ENCODE results near the gene CDK16. TPM values are rescaled to one million over a fixed set of nuclear protein-coding genes. Genes with fewer than 3 reads are reported as not detected.

CDK16 gene
- polyA plus RNA-seq (2012; rRNA removed), result 115 and 116 TPM in 2 replicates
- 64.3 and 83.1 TPM in 2 replicates for polyA plus RNA-seq (2012; cell fraction: cytosol; rRNA removed)
- 213 and 232 TPM in 2 replicates for polyA plus RNA-seq (2012; cell fraction: nucleus; rRNA removed)

DNA sequence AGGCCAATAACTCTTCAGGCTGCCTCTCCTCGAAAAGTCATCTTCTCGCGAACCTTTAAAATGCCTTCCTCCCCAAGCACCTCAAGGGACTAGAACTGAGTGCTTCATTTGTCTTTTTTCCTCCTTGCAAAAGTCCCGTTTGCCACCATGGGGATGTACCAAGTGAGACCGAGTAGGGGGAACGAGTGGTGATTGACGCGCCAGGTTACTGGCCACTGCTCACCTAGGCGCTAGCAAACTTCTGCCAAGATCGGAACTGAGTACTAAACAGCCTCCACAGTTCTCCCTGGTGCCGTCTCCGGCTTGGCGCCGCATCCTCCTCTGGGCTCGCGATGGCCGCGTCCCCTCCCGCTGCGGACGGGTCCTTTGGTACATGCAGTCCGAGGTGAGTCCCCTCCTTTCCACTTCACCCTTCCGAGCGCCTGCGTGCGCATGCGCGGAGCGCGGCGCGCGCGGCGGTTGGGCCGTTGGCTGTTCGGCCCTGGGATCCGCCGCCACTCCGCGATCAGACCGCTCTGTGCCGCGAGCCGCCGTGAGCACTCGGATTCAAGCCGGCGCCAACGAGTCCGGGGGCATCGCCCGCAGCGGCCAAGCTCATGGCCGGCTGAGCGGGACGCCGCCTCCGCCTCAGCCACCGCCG lies at the start of gene CDK16:
Gene CDK16 (plus strand): TSS at position 402 of the 640 bp plus-strand sequence. CDS start 4,877 bp downstream, outside the sequence.
- Histone ChIP-seq H3K4me3 (ENCODE audit: low read depth in 2 of 2, low read length in 1 of 2) (peak within 1 kb of the TSS; percentile 88 to 90), H2AFZ (ENCODE audit: low read depth) (peak within 1 kb of the TSS; percentile 84), H3F3A (replicated peaks; ENCODE audit: insufficient read depth) (peaks cover 21% of the 10 kb centered on the region), H3K4me2 (peak within 1 kb of the TSS; percentile 98), H3K27ac (ENCODE audit: low read depth in 2 of 2, low read length in 1 of 2) (peak within 1 kb of the TSS; percentile 92 to 96), H3K9me3 (no peaks in the 10 kb centered on the region), H3K9me2 (no peaks in the 10 kb centered on the region), H3K9ac (peak within 1 kb of the TSS; percentile 95), H3K36me3 (replicated peaks in 1 of 2; ENCODE audit: control insufficient read depth in 1 of 2, insufficient read depth in 2 of 2, low read length in 1 of 2) (peaks cover 16 to 32% of the 10 kb centered on the region in 2 experiments), H4K20me1 (ENCODE audit: insufficient read depth) (peaks cover 52% of the 10 kb centered on the region), H3K27me3 (ENCODE audit: insufficient read depth) (no peaks in the 10 kb centered on the region), H3K4me1 (ENCODE audit: control insufficient read depth in 1 of 2, insufficient read depth in 2 of 2, low read depth in 1 of 2, low read length in 1 of 2) (peaks cover 7 to 28% of the 10 kb centered on the region in 2 experiments; a peak in 3 of 4 replicates), H3K79me2 (ENCODE audit: insufficient read depth) (peaks cover 49% of the 10 kb centered on the region)
- peak; percentile 96 for DNase-seq
- 0% methylated on average over 35 of the region's 61 CpGs for WGBS (ENCODE audit: low lambda C conversion rate)
- POLR2A ChIA-PET, result interaction anchor here (0.6 to 1.5 kb wide), 5 partner anchors 13 to 166 kb away, joined by 3 to 10 read pairs (median 3); partner anchors contain the start of gene USP11
- CTCF ChIA-PET, result interaction anchor here (1.0 kb wide), 1 partner anchor 13 kb away, joined by 3 read pairs; no protein-coding TSS in a partner anchor
- TF ChIP-seq MEF2A (IDR thresholded peaks at IDR 0.05; ENCODE audit: borderline replicate concordance, low read depth) (no peak), POLR2AphosphoS5 (IDR thresholded peaks at IDR 0.05; ENCODE audit: low read depth, low read length) (no peak), NRF1 (IDR thresholded peaks at IDR 0.05; ENCODE audit: low read depth, low read length) (peak; percentile 89), TAF1 (IDR thresholded peaks at IDR 0.05; ENCODE audit: borderline replicate concordance, low read depth, low read length) (peak; percentile 79), YY1 (IDR thresholded peaks at IDR 0.05; ENCODE audit: low read depth) (peak; percentile 40), EP300 (IDR thresholded peaks at IDR 0.05; ENCODE audit: borderline replicate concordance in 1 of 2, low read depth in 1 of 2, low read length in 1 of 2) (peak in 1 of 2 experiments; percentile 21; a peak in 1 of 4 replicates), RFX5 (IDR thresholded peaks at IDR 0.05; ENCODE audit: low read length) (no peak)
- TF ChIP-seq, protein P1, sequence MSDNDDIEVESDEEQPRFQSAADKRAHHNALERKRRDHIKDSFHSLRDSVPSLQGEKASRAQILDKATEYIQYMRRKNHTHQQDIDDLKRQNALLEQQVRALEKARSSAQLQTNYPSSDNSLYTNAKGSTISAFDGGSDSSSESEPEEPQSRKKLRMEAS (IDR thresholded peaks at IDR 0.05; ENCODE audit: low read depth), result peak; percentile 47; the same call in 1 of the 2 replicates

DNA sequence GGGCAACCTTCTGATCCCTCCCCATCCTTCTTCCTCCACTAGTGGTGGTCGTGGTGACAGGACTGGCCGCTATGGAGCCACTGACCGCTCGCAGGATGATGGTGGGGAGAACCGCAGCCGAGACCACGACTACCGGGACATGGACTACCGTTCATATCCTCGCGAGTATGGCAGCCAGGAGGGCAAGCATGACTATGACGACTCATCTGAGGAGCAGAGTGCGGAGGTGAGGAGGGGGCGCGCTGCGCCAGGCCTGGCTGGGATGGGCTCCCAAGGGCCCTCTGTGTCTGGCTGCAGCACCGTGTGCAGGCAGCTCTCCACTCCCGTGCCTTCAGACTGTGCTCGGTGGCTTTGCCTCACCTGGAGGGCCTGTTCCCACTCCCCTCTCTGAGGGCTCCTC lies 49.2 kb upstream of the CDK16 start:
- CTCF ChIA-PET, result no interaction called here
- DNase-seq, result peak; percentile 7
- TF ChIP-seq, protein P2, sequence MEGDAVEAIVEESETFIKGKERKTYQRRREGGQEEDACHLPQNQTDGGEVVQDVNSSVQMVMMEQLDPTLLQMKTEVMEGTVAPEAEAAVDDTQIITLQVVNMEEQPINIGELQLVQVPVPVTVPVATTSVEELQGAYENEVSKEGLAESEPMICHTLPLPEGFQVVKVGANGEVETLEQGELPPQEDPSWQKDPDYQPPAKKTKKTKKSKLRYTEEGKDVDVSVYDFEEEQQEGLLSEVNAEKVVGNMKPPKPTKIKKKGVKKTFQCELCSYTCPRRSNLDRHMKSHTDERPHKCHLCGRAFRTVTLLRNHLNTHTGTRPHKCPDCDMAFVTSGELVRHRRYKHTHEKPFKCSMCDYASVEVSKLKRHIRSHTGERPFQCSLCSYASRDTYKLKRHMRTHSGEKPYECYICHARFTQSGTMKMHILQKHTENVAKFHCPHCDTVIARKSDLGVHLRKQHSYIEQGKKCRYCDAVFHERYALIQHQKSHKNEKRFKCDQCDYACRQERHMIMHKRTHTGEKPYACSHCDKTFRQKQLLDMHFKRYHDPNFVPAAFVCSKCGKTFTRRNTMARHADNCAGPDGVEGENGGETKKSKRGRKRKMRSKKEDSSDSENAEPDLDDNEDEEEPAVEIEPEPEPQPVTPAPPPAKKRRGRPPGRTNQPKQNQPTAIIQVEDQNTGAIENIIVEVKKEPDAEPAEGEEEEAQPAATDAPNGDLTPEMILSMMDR (IDR thresholded peaks at IDR 0.05), result no peak
- TF ChIP-seq SMC3 (IDR thresholded peaks at IDR 0.05; ENCODE audit: low read depth, low read length) (no peak), RFX5 (IDR thresholded peaks at IDR 0.05; ENCODE audit: low read length) (no peak), CHD2 (IDR thresholded peaks at IDR 0.05; ENCODE audit: low read length, partially characterized antibody) (no peak), GABPA (IDR thresholded peaks at IDR 0.05; ENCODE audit: low read depth) (no peak), JUND (IDR thresholded peaks at IDR 0.05) (no peak), TCF12 (IDR thresholded peaks at IDR 0.05) (no peak), MXI1 (IDR thresholded peaks at IDR 0.05; ENCODE audit: low read depth, low read length) (no peak)
- TF ChIP-seq, protein P3, sequence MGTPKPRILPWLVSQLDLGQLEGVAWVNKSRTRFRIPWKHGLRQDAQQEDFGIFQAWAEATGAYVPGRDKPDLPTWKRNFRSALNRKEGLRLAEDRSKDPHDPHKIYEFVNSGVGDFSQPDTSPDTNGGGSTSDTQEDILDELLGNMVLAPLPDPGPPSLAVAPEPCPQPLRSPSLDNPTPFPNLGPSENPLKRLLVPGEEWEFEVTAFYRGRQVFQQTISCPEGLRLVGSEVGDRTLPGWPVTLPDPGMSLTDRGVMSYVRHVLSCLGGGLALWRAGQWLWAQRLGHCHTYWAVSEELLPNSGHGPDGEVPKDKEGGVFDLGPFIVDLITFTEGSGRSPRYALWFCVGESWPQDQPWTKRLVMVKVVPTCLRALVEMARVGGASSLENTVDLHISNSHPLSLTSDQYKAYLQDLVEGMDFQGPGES (IDR thresholded peaks at IDR 0.05; ENCODE audit: low read depth, low read length), result no peak
- peaks cover 0 to 10% of the 10 kb centered on the region in 2 experiments for H3K36me3 ChIP-seq (replicated peaks in 1 of 2; ENCODE audit: control insufficient read depth in 1 of 2, insufficient read depth in 2 of 2, low read length in 1 of 2)
- no peaks in the 10 kb centered on the region for H3K9me3 ChIP-seq
- WGBS (ENCODE audit: low lambda C conversion rate), result 31% methylated on average over 5 of the region's 19 CpGs
- peaks cover 28% of the 10 kb centered on the region; the same call in 1 of the 2 replicates for H3K27me3 ChIP-seq (ENCODE audit: insufficient read depth)
- H2AFZ ChIP-seq (ENCODE audit: low read depth), result no peak overlapping the region
- no peaks in the 10 kb centered on the region for H3K4me1 ChIP-seq (ENCODE audit: control insufficient read depth in 1 of 2, insufficient read depth in 2 of 2, low read depth in 1 of 2, low read length in 1 of 2)
- H4K20me1 ChIP-seq (ENCODE audit: insufficient read depth), result no peaks in the 10 kb centered on the region
- H3F3A ChIP-seq (replicated peaks; ENCODE audit: insufficient read depth), result no peaks in the 10 kb centered on the region
- no peak overlapping the region for H3K4me3 ChIP-seq (ENCODE audit: low read depth in 2 of 2, low read length in 1 of 2)
- no peak overlapping the region for H3K27ac ChIP-seq (ENCODE audit: low read depth in 2 of 2, low read length in 1 of 2)
- peaks cover 29% of the 10 kb centered on the region for H3K79me2 ChIP-seq (ENCODE audit: insufficient read depth)
- POLR2A ChIA-PET, result no interaction called here
- no peak overlapping the region for H3K4me2 ChIP-seq
- H3K9me2 ChIP-seq, result no peaks in the 10 kb centered on the region
- H3K9ac ChIP-seq, result no peak overlapping the region

All from SK-N-SH (cell line).